ENCODE results near the gene FAM170B. TPM values are rescaled to one million over a fixed set of nuclear protein-coding genes. Genes with fewer than 3 reads are reported as not detected.

Gene FAM170B
- total RNA-seq, 6 donors from 2014 or later: 0.24 TPM; not detected in 5

DNA sequence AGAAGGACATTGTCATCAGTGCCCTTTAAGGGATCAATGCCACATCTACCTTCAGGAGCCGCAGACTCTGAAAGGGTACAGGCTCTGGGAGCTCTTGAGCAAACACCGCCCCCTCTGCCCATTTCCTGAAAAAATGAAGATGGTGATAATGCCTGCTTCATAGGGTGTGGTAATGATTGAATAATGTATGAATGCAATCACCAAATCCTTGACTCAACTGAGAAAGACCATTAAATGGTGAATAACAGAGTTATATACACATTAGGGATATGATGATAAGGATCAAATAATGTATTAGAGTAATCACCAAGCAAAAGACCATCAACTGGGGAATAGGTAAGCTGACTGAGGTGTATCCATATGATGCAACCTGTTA, 1.5 kb downstream of the FAM170B start:
- Histone ChIP-seq H3K4me1 (peaks cover 0 to 9% (median 2%) of the 10 kb centered on the region in 4 donors), H3K36me3 (no peaks in the 10 kb centered on the region), H3K9me3 (no peaks in the 10 kb centered on the region), H3K27me3 (no peaks in the 10 kb centered on the region), H3K4me3 (no peak overlapping the region), H3K27ac (no peak overlapping the region)
- 96 to 100% methylated on average over 2 of the region's 2 CpGs for WGBS, 2 donors
- ATAC-seq (ENCODE audit: low FRiP score in 2 of 2): no peak
- no peak for DNase-seq
- TF ChIP-seq EP300 (IDR thresholded peaks at IDR 0.05): no peak

DNA sequence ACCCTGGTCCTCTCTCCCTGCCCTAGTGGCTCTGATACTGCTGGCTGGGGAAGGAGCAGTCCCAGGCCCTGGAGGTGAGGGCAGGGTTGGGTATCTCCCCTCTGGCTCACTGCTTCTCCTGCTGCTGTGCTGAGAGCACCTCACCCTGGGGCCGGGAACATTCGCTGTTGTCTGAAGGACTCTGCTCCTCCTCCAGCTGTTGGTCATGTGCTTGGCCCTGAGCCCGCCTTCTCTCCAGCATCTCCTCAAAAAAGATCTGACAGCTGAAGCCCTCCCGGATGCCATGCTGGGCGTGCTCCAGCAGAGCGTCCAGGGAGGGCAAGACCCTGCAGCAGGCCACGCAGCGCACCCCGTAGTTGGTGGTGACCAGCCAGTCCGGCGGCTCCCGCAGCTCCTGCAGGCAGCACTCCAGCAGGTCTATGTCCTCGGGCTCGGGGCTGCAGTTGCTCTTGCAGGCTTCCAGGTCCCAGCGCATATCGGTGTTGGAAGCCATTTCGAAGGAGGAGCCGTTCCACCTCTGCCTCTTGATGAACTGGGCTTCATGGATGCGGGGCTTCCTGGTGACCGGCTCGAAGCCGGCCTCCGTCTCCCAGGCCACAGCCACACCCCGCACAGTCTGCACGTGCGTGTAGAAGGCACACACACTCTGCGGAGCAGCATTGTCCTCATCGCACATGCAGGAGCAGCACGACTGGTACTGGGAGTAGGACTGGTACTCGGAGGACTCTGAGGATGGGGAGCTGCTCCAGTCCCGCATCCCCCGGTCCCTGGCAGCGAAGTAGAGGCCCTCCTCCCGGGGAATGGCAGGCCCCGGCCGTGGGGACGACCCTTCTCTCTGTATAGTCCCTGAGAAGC, 2.1 kb downstream of the FAM170B start:
- no peaks in the 10 kb centered on the region for H3K9me3 ChIP-seq
- DNase-seq (peak in 1 of 2 donors; percentile 81), ATAC-seq (ENCODE audit: low FRiP score in 2 of 2) (no peak)
- WGBS, 2 donors: 85 to 86% methylated on average over 8 to 32 of the region's 37 CpGs
- no peaks in the 10 kb centered on the region for H3K27me3 ChIP-seq
- TF ChIP-seq EP300 (IDR thresholded peaks at IDR 0.05): no peak
- no peak for TF ChIP-seq POLR2A (IDR thresholded peaks at IDR 0.05)
- no peak for TF ChIP-seq POLR2AphosphoS5 (IDR thresholded peaks at IDR 0.05)
- TF ChIP-seq, protein P1, sequence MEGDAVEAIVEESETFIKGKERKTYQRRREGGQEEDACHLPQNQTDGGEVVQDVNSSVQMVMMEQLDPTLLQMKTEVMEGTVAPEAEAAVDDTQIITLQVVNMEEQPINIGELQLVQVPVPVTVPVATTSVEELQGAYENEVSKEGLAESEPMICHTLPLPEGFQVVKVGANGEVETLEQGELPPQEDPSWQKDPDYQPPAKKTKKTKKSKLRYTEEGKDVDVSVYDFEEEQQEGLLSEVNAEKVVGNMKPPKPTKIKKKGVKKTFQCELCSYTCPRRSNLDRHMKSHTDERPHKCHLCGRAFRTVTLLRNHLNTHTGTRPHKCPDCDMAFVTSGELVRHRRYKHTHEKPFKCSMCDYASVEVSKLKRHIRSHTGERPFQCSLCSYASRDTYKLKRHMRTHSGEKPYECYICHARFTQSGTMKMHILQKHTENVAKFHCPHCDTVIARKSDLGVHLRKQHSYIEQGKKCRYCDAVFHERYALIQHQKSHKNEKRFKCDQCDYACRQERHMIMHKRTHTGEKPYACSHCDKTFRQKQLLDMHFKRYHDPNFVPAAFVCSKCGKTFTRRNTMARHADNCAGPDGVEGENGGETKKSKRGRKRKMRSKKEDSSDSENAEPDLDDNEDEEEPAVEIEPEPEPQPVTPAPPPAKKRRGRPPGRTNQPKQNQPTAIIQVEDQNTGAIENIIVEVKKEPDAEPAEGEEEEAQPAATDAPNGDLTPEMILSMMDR (IDR thresholded peaks at IDR 0.05): no peak
- peaks cover 0 to 9% (median 2%) of the 10 kb centered on the region in 4 donors for H3K4me1 ChIP-seq
- no peak overlapping the region for H3K27ac ChIP-seq
- H3K4me3 ChIP-seq: no peak overlapping the region
- H3K36me3 ChIP-seq: no peaks in the 10 kb centered on the region

DNA sequence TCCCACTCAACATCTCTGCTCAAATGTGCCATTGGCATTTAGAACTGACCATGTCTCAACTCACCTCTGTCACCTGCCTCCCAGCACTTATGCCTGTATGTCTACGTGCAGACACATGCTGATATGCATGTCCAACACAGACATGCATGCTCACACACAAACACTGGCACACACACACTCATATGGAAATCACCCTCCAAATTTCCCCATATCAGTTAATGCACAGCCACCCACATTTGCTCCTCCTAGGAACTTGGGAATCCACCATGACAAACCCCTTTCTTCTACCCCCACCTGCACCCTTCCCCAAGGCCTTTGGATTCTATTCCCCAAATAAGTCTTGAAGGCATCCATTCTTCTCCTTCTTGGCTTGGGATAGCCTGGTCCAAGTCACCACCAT, 4.4 kb downstream of the FAM170B start:
- H3K27ac ChIP-seq: no peak overlapping the region
- no peaks in the 10 kb centered on the region for H3K36me3 ChIP-seq
- H3K4me3 ChIP-seq: no peak overlapping the region
- DNase-seq (no peak), ATAC-seq (ENCODE audit: low FRiP score in 2 of 2) (no peak)
- H3K27me3 ChIP-seq: no peaks in the 10 kb centered on the region
- no peaks in the 10 kb centered on the region for H3K9me3 ChIP-seq
- 85 to 95% methylated on average over 1 of the region's 1 CpG for WGBS, 2 donors
- TF ChIP-seq, protein P1 (IDR thresholded peaks at IDR 0.05): no peak
- TF ChIP-seq POLR2A (IDR thresholded peaks at IDR 0.05): no peak
- no peak for TF ChIP-seq EP300 (IDR thresholded peaks at IDR 0.05)
- TF ChIP-seq POLR2AphosphoS5 (IDR thresholded peaks at IDR 0.05): no peak
- H3K4me1 ChIP-seq: no peaks in the 10 kb centered on the region

DNA sequence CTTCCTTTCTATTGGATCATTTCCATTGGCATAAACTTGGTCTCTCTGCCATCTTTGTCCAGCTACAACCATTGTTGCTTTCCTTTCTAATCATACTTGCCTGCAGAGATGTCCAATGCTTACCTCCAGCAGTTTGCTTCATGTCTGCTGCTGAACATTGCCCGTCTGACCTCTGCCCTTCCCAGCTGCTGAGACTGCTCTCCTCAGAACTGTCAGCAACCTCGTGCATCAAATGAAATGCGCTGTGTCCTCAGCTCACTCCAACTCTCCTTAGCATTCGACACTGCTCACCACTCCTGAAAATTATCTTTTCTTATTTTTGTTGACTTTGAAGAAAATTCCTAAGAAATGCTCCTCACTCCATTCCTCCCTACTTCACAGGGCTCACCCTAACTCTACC, 5.0 kb downstream of the FAM170B start:
- TF ChIP-seq, protein P1 (IDR thresholded peaks at IDR 0.05): no peak
- no peak for TF ChIP-seq EP300 (IDR thresholded peaks at IDR 0.05)
- TF ChIP-seq POLR2A (IDR thresholded peaks at IDR 0.05): no peak
- no peak for TF ChIP-seq POLR2AphosphoS5 (IDR thresholded peaks at IDR 0.05)
- no peak for ATAC-seq (ENCODE audit: low FRiP score in 2 of 2)
- WGBS, 2 donors: 52 to 85% methylated on average over 4 of the region's 4 CpGs
- H3K4me3 ChIP-seq: no peak overlapping the region
- no peak for DNase-seq
- H3K36me3 ChIP-seq: no peaks in the 10 kb centered on the region
- H3K27me3 ChIP-seq: no peaks in the 10 kb centered on the region
- H3K27ac ChIP-seq: no peak overlapping the region
- no peaks in the 10 kb centered on the region for H3K9me3 ChIP-seq
- H3K4me1 ChIP-seq: no peaks in the 10 kb centered on the region

DNA sequence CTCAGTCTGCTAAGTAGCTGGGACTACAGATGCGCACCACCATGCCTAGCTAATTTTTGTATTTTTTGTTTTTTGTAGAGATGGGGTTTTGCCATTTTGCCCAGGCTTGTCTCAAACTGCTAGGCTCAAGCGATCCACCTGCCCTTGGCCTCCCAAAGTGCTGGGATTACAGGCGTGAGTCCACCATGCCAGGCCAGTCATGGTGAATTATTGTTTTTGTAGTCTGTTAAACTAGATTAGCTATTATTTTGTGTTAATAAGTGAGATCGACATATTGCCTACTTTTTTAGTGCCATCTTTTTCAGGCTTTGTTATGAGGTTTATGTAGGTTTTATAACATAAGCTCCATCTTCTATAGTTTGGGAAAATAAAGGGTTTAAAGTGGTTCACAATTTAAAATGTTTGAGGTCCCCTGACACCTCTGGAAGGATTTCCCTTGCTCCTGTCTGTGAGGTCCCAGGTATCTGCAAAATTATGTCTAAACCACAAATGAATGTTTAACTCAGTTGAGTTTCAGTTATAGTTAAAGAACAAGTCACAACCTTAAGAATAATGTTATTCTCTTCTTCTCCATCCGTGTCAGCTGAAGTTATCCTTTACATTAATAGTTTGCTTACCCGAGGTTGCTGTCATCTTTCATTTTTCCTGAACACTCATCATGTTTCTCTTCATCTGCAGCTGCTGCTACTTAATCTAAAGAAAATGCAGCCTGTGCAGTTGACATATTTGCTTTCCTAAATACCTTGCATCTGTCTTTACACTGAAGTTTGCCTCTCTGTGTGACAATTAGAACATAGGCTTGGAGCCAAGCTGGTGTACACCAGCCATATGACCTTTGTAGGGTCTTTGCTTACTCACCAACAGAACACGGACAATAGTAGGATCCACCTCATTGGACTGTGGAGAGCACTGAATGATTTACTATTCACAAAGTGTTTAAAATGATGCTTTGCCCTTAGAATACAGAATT, 9.6 kb downstream of the FAM170B start:
- no peak overlapping the region for H3K4me3 ChIP-seq
- 84 to 91% methylated on average over 7 of the region's 7 CpGs for WGBS, 2 donors
- ATAC-seq (ENCODE audit: low FRiP score in 2 of 2): no peak
- H3K27ac ChIP-seq: no peak overlapping the region
- no peak for DNase-seq
- H3K27me3 ChIP-seq: no peaks in the 10 kb centered on the region
- H3K9me3 ChIP-seq: no peaks in the 10 kb centered on the region
- no peaks in the 10 kb centered on the region for H3K4me1 ChIP-seq
- TF ChIP-seq POLR2A (IDR thresholded peaks at IDR 0.05) (no peak), EP300 (IDR thresholded peaks at IDR 0.05) (no peak), POLR2AphosphoS5 (IDR thresholded peaks at IDR 0.05) (no peak)
- TF ChIP-seq, protein P1 (IDR thresholded peaks at IDR 0.05): no peak
- no peaks in the 10 kb centered on the region for H3K36me3 ChIP-seq
